MM.1S (cell line): Measurements from ENCODE around the gene RGS17.

Source experiments
- CTCF ChIP-seq: fragments of 300-600 bp; sonication (generic); IDR thresholded peaks from 2 replicates; pipeline ENCODE4 v1.5.1; 2016; ENCODE audit warnings: antibody characterized with exemption, low read length, mixed read lengths
- EZH2 ChIP-seq: fragments of 300-600 bp; sonication (generic); optimal IDR thresholded peaks from 2 replicates; pipeline ENCODE3; 2017; ENCODE audit warnings: low read depth, mild to moderate bottlenecking, antibody characterized with exemption, low read length, mixed read lengths

- TF ChIP-seq CTCF = no peak
- TF ChIP-seq EZH2 = no peak
Measured at GRCh38 chr6:153150752-153151440, 19.8 kb upstream of the RGS17 start.
